Muscle of back (tissue), 13 donors: ENCODE measurements around the gene CENPVL1. TPM values are rescaled to one million over a fixed set of nuclear protein-coding genes. Genes with fewer than 3 reads are reported as not detected.
"Not testable (repeated sequence)": the region's sequence is repeated elsewhere in the genome, so short reads cannot be mapped to it uniquely, and the experiment has no call there.

ENCODE experiments used
- DNase-seq, 3 donors: peaks; one replicate each; pipeline versions ENCODE4 v3.0.0 to v3.0.0-alpha.2; 2013
- long read RNA-seq, 9 donors: transcript quantifications; one replicate each; lab custom pipeline, GENCODE V29; 2026
- polyA plus RNA-seq, 10 donors: library from polyadenylated mRNA; unstranded; fragments of 120-200 nt; gene quantifications; one replicate each; pipeline ENCODE4 v1.2.1, GENCODE V29; 2013; ENCODE audit not compliant: insufficient read length in 10 of 10

Gene CENPVL1
- polyA plus RNA-seq: not detected
- long read RNA-seq, donor 1: 0 reads
- long read RNA-seq, donor 2: 0 reads
- long read RNA-seq, donor 3: 0 reads
- long read RNA-seq, donor 4: 0 reads
- long read RNA-seq, donor 5: 0 reads
- long read RNA-seq, donor 6: 0 reads
- long read RNA-seq, donor 7: 0 reads
- long read RNA-seq, donor 8: 0 reads
- long read RNA-seq, donor 9: 0 reads

- not testable (repeated sequence) for DNase-seq
Measured at GRCh38 chrX:51710277-51711164, at the start of gene CENPVL1. CENPVL1 (plus strand) TSS chrX:51710512; CDS start chrX:51710512, 0 bp downstream.

GRCh38 chrX:51665981-51666380, 44.3 kb upstream of the CENPVL1 start:
- no peak for DNase-seq

GRCh38 chrX:51679689-51680433, 30.5 kb upstream of the CENPVL1 start:
- not testable (repeated sequence) for DNase-seq

GRCh38 chrX:51681808-51682719, 28.2 kb upstream of the CENPVL1 start:
- not testable (repeated sequence) for DNase-seq

GRCh38 chrX:51682720-51683062, 27.6 kb upstream of the CENPVL1 start, which contains the start of gene CENPVL2:
CENPVL2 (minus strand) TSS chrX:51682831; CDS start chrX:51682831, 0 bp downstream.
- not testable (repeated sequence) for DNase-seq

GRCh38 chrX:51694254-51694653, 16.1 kb upstream of the CENPVL1 start:
- no peak for DNase-seq

GRCh38 chrX:51697397-51697796, 12.9 kb upstream of the CENPVL1 start:
- no peak for DNase-seq

GRCh38 chrX:51712943-51713647, 2.8 kb downstream of the CENPVL1 start:
- not testable (repeated sequence) for DNase-seq

- no peak for DNase-seq
Measured at GRCh38 chrX:51728202-51728601, 17.9 kb downstream of the CENPVL1 start.

- no peak for DNase-seq
Measured at GRCh38 chrX:51737091-51737490, 26.8 kb downstream of the CENPVL1 start.

- no peak for DNase-seq
Measured at GRCh38 chrX:51742586-51742985, 32.3 kb downstream of the CENPVL1 start.

GRCh38 chrX:51743179-51743957, 33.1 kb downstream of the CENPVL1 start, which contains the start of gene GSPT2:
GSPT2 (plus strand) TSS chrX:51743442; CDS start chrX:51743627, 185 bp downstream.
- peak; percentile 65 to 89 (median 77) for DNase-seq

GRCh38 chrX:51747671-51748070, 37.4 kb downstream of the CENPVL1 start:
- no peak for DNase-seq

- DNase-seq: no peak
Measured at GRCh38 chrX:51759055-51759839, 48.9 kb downstream of the CENPVL1 start.

GRCh38 chrX:51760657-51761056, 50.3 kb downstream of the CENPVL1 start:
- no peak for DNase-seq
